GM19238 (cell line): ENCODE data around the gene TARM1.

Experiments used
- DNase-seq: peaks from one replicate; pipeline ENCODE4 v3.0.0; 2011; ENCODE audit warnings: low spot score; ENCODE audit not compliant: insufficient read length

TARM1 gene

GRCh38 chr19:54081032-54081431 lies at the start of gene TARM1:
Gene TARM1 (minus strand): TSS chr19:54081365. CDS start chr19:54081340, 25 bp downstream.
- no peak for DNase-seq

- DNase-seq: no peak
Observed at GRCh38 chr19:54129617-54129996, 48.4 kb upstream of the TARM1 start.

GRCh38 chr19:54128796-54129616 lies 47.8 kb upstream of the TARM1 start:
- no peak for DNase-seq

- DNase-seq: no peak
Observed at GRCh38 chr19:54128441-54128725, 47.2 kb upstream of the TARM1 start.

- no peak for DNase-seq
Observed at GRCh38 chr19:54127688-54128440, 46.7 kb upstream of the TARM1 start.

- no peak for DNase-seq
Observed at GRCh38 chr19:54125713-54126112, 44.5 kb upstream of the TARM1 start.

DNA sequence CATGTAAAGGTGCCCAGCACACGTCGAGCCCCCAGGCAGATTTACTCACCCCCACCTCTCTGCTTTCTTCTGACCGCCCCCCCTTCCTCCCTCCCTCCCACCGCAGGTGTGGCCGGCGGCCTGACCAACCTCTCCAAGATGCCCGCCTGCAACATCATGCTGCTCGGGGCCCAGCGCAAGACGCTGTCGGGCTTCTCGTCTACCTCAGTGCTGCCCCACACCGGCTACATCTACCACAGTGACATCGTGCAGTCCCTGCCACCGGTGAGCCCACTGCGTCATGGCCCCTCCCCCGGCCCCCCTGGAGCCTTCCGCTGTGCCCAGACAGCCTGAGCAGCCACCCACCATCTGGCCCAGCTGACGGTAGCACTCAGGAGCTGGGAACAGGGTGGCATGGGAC lies 43.2 kb upstream of the TARM1 start:
- DNase-seq: no peak

DNA sequence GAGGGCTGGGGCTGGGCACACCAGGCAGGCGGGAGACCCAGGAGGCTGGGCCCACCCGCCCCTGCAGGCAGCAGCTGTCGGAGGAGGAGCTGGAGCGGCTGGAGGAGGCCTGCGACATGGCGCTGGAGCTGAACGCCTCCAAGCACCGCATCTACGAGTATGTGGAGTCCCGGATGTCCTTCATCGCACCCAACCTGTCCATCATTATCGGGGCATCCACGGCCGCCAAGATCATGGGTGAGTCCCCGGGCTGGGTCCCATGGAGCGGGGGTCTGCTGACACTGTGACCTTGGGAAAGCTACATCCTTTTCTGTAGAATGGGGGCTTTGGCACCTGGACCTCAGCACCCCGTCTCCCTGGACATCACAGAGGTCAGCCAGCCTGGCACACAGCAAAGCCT lies 42.5 kb upstream of the TARM1 start:
- DNase-seq: no peak

GRCh38 chr19:54121259-54121658 lies 40.1 kb upstream of the TARM1 start:
- no peak for DNase-seq

- peak; percentile 96 for DNase-seq
Observed at GRCh38 chr19:54115109-54116063, 34.2 kb upstream of the TARM1 start, which contains the start of the genes PRPF31 and TFPT. Gene PRPF31 (plus strand): TSS chr19:54115754. CDS start chr19:54118279, 2,525 bp downstream. Gene TFPT (minus strand): TSS chr19:54115657. CDS start chr19:54115269, 388 bp downstream.

DNA sequence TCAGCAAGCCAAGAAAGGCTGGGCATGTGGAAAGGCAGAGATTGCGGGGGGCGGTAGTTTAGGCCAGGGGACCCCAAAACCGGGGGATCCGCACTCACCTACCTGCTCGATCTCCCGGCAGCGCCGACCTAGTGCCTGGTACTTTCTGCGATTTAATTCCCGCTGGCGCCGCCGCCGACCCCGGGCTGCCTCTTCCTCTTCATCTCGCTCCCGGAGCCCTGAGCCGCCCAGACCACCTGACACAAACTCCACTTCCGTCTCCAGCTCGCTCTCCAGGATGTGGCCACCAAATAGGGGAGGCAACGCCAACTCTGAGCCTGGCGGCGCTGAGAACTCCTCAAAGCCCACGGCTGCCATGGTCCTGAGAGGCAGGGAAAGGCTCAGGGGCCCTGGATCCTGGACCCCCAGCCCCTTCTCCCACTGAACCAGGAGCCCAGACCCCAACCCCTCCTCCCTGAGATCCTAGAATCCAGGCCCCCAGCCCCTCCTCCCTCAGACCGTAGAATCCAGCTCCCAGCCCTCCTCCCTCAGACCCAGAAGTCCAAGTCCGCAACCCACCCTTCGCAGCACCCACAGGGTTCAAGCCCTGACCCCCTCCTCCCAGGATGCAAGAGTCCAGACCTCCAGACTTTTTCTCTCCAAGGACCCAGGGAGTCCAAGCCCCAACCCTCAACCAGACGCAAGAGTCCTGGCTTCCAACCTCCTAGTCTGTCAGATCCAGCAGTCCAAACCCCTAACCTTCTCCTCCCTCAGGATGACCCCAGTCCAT lies 33.4 kb upstream of the TARM1 start:
- peak; percentile 73 for DNase-seq

- no peak for DNase-seq
Observed at GRCh38 chr19:54109651-54110050, 28.5 kb upstream of the TARM1 start.

- DNase-seq: no peak
Observed at GRCh38 chr19:54108496-54108895, 27.3 kb upstream of the TARM1 start.

GRCh38 chr19:54107876-54108490 lies 26.8 kb upstream of the TARM1 start:
- no peak for DNase-seq

DNA sequence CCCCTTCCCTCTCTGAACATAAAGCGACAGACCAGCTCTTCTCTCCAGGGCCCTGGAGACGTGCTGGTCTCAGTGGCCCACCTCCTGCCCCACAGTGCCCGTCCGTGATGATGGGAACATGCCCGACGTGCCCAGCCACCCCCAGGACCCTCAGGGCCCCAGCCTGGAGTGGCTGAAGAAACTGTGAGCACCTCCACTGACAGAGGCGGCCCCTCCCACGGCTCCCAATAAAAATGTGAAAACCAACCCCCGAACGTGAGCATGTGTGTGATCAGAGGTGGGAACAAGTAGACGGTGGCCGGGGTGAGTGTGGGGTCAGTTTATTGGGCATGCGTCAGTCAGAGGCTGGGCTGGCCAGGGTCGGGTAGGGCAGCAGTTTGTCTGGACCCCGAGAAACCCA lies 25.6 kb upstream of the TARM1 start:
- DNase-seq: no peak

DNA sequence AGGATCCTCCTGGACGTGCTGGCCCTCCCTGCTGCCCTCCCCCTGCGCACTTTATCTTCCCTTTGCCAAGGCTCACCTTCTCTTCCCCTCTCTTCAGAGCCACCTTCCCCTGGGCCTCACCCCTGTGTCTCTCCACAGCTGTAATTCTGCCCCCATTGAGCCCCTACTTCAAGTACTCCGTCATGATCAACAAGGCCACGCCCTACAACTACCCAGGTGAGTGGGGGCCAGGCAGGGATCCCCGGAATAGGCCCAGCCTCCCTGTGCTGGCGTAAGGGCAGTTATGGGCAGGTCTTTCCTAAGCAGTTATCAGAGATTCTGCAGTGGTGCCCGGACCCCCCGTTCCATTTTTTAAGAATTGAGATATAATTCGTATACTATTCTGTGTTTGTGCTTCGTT lies 24.6 kb upstream of the TARM1 start:
- no peak for DNase-seq

DNA sequence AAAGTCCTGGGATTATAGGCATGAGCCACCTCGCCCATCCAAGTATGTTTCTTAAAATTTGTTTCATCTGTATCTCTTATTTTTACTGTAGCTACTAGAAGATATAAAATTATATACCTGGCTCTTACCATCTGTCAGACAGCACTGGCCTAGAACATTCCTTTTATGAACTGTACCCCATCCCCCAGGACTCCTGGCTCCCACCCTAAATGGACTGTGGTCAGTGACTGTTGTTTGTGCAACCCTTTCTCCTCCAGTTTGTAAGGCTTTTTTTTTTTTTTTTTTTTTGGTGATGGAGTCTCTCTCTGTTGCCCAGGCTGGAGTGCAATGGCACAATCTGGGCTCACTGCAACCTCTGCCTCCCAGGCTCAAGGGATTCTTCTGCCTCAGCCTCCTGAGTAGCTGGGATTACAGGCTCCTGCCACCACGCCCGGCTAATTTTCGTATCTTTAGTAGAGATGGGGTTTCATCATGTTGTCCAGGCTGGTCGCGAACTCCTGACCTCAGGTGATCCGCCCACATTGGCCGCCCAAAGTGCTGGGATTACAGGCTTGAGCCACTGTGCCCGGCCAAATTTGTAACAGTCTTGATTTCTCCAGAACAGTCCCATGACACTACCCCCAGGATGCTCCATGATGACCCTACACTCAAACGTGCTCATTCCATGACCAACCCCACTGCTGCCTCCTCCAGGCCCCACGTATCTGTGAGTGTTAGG lies 24.0 kb upstream of the TARM1 start:
- DNase-seq: no peak

DNA sequence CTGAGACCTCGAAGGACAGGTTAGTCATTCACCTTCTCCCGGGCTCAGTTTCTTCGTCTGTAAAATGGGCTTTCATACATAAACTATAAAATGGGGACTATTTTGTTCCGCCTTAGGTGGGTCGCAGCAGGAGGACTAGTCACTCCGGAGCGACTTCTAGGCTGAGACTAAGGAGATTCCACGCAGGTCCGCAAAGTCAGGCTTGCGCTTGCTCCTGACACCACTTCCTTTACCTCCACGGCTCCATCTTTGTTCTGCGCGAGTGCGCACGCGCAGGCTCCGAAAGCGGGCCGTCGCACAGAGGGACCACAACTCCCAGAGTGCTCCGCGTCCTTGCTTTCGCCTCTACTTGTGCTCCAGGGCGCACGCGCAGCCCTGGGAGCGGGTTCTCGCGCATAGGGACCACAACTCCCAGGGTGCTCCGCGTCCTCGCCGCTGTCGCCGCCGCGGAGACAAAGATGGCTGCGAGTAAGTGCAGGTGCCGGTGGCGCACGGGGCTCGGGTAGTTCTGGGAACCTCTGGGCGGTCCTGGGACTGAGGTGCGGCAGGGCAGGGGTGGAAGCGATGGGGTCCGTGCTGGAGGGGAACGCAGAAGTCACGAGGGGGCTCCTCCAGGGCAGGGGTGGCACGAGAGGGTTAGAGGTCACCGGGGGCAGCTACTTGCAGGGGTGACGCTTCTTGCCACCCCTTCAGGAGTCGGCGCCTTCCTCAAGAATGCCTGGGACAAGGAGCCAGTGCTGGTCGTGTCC lies 21.4 kb upstream of the TARM1 start, which contains the start of gene NDUFA3:
NDUFA3 (plus strand) TSS at position 435 of the 749 bp plus-strand sequence; CDS start at position 459, 24 bp downstream.
- peak; percentile 100 for DNase-seq

DNA sequence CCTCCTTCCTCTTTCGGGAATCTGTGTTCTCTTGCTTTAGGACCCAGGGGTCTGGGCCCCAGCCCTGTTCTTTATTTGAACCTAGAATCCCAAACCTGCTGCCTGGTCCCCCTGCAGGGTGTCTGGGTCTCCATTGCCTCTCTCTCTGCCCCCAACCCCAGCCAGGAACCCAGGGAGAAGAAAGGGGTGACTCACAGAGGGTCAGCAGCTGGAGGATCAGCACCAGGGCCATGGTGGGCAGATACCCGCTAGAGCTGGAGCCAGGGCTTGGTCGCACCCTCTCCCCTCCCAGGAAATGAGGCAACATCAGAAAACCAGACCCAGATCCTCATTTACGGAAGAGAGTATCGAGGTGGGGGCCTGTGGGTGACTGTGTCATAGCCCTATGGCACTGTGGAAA lies 19.4 kb upstream of the TARM1 start, which contains the start of gene OSCAR:
OSCAR (minus strand) TSS at position 243 of the 400 bp plus-strand sequence; CDS start at position 232, 11 bp downstream.
- no peak for DNase-seq
